Stimulated activated CD4-positive, alpha-beta T cell treated with anti-CD3 and anti-CD28 coated beads, Interleukin-15, amount 100 ng/mL, for 24 hours (primary cell): ENCODE results near the gene GLYATL2.

Experiments
- DNase-seq: peaks from one replicate; pipeline ENCODE4 v3.0.0-alpha.2; 2020

GLYATL2 gene

DNA sequence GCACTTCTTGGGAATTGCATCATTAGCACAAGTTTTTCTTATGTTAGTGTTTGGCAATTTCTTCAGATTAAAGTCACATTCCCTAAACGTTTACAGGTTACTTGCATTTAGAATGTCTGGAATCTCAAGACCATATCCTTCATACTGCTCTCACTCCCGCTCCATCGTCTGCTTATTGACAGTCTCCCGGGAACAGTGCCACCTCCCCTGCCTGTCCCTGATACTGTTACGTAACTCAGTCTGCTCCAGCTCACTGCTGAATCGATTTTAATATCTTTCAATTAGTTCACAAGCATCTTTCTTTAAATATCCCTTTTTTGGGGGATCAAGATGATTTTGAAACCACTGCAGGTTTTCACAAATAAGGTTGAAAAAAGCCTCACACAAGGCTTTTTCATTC lies 48.2 kb downstream of the GLYATL2 start:
- no peak for DNase-seq

DNA sequence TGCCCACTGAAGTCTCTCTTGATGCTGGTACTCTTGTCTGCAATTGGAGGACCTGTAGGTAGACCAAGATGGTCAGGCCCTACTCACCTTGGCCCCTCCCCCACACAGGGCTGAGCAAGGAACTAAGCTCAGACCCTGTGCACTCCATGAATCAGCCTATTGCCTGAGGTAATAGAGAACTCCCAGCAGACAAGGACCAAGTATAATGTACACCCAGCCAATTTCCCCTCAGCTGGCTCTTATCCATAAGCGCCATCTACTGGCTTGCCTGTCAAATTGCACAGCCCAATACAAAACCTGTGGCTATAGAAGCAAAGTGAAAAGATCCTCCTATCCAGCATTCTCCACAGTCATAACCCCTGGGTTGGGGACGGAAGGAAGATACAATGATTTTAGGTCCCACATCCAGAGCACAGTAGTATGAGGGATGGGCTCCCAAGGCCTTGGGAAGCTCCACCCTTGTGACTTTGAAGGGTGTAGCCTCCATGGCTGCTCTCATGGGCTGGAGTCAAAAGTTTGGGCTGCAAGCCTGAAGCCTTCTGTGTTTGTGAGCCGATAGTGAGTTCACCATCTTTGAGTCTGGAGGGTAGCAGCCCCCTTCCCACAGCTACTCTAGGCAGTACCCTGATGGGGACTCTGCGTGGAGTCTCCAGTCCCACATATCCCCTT lies 56.0 kb downstream of the GLYATL2 start:
- DNase-seq, result peak; percentile 37

- no peak for DNase-seq
Measured at GRCh38 chr11:58787903-58788302, 56.6 kb downstream of the GLYATL2 start.

DNA sequence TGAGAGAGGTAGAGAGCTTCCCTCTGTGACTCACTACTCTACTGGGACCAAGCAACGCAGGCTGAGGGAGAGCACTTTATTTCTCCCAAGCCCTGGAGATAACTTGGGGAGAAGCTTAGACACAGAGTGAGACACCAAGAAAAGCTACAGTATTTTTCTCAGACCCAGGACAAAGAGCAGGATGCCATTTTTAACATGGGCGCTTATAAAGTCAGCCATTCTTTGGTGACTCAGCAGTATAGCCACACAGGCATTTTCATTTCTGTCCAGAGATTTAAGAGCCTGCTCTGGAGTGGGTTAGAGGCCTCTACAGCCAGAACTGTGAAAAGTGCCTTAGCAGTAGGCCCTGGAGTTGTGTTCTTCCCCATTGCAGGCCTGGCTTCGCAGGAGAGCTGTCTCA lies 57.8 kb downstream of the GLYATL2 start:
- DNase-seq, result no peak

GRCh38 chr11:58784995-58785394 lies 59.5 kb downstream of the GLYATL2 start:
- no peak for DNase-seq
